GM10248 (cell line): ENCODE measurements around the gene TBX15.

Experiments
- CTCF ChIA-PET: fragments of 300-600 bp; sonication (Branson Sonifier 250); formaldehyde crosslinking; extraction: SDS; loops from one replicate; lab custom pipeline; 2021; ENCODE audit warnings: antibody characterized with exemption; lab: Yijun Ruan, JAX
- POLR2A ChIA-PET: fragments of 350-650 bp; sonication (Branson Sonifier 250); formaldehyde crosslinking; extraction: SDS; loops from one replicate; lab custom pipeline; 2020; ENCODE audit warnings: antibody characterized with exemption; lab: Yijun Ruan, JAX
- DNase-seq: peaks from one replicate; pipeline ENCODE4 v3.0.0; 2012; ENCODE audit errors: extremely low spot score
- TF ChIP-seq, protein P1 (sequence below): IDR thresholded peaks from 2 replicates; pipeline ENCODE4 v1.5.1; 2012; ENCODE audit warnings: mild to moderate bottlenecking, low read depth; ENCODE audit errors: extremely low read depth, missing control alignments, control extremely low read depth

The TBX15 gene

DNA sequence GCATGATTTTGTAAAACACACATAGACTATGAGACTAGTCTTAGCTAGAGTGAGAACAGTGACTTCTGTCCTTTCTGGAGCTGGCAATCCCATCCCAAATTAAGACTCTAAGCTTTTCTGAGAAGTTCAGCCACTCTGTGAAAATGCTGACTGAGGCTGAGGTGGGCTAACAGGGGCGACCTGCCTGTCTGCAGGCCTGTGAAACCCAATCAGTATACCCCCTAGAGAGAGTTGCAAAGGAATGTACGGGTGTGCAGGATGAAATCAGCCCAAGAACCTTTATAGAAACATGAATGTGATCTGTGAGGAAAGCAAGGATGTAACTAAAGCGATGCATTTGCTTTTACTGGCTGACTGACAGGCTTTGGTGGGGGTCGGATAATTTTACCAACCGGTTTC, 16.0 kb upstream of the TBX15 start:
- POLR2A ChIA-PET, result no interaction called here
- CTCF ChIA-PET, result interaction anchor here (1.6 kb wide), 2 partner anchors 9 to 850 kb away, joined by 3 to 4 read pairs; no protein-coding TSS in a partner anchor
- TF ChIP-seq, protein P1, sequence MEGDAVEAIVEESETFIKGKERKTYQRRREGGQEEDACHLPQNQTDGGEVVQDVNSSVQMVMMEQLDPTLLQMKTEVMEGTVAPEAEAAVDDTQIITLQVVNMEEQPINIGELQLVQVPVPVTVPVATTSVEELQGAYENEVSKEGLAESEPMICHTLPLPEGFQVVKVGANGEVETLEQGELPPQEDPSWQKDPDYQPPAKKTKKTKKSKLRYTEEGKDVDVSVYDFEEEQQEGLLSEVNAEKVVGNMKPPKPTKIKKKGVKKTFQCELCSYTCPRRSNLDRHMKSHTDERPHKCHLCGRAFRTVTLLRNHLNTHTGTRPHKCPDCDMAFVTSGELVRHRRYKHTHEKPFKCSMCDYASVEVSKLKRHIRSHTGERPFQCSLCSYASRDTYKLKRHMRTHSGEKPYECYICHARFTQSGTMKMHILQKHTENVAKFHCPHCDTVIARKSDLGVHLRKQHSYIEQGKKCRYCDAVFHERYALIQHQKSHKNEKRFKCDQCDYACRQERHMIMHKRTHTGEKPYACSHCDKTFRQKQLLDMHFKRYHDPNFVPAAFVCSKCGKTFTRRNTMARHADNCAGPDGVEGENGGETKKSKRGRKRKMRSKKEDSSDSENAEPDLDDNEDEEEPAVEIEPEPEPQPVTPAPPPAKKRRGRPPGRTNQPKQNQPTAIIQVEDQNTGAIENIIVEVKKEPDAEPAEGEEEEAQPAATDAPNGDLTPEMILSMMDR, result no peak
- DNase-seq, result no peak

DNA sequence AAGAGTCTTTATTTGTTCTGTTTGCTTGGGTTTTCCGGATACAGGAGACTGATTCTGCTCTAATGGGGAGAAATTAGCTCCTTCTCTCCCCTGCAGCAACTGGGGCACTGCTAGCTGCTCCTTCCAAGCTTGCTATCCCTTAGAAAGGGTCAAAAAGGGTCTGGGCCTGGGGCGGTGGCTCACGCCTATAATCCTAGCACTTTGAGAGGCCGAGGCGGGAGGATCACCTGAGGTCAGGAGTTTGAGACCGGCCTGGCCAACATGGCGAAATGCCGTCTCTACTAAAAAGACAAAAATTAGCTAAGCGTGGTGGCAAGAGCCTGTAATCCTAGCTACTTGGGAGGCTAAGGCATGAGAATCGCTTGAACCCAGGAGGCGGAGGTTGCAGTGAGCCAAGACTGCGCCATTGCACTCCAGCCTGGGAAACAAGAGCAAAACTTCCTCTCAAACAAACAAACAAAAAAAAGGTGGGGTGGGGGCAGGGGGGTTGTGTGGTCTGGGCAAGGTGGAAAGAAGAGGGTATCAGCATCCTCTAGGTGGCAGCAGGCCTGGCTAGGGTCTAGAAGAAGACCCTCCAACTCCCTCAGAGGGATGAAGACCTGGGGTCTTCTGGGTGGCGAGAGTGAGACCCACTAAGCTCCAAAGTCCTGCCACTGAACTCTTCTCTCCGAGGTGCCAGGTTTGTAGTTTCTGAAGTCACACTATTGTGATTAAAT, 15.4 kb upstream of the TBX15 start:
- DNase-seq, result no peak
- POLR2A ChIA-PET, result no interaction called here
- CTCF ChIA-PET, result interaction anchor here (1.6 kb wide), 2 partner anchors 8 to 849 kb away, joined by 3 to 4 read pairs; no protein-coding TSS in a partner anchor
- TF ChIP-seq, protein P1, result no peak

DNA sequence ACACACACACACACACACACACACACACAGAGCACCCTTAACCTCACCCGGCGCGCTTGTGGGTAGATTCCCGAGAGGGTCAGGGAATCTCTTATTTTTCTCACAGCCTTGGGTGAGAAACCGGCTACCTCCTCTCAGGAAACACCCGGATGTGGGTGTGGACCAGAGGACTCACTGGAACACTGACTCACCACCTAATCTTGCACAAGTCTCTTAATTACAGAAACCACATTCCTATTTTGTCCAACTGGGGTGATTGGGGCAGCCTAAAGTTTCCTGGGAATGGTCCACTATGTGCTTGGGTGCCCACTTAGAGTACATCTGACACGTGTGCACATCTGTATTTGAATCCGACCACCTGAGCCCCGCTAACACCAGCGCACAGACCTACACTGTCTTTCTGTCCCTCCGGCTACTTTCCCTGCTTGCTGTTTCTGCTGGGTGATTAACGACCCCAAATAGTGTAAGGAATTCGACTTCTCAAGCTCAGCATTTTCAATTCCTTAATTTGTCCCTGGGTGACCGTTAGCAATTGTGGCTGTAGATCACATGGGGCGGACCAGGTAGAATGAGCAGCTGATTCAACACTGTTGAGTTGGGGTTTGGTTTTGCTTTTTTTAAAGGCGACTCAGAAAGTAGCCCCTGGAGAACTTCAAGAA, 14.0 kb upstream of the TBX15 start:
- TF ChIP-seq, protein P1, result no peak
- POLR2A ChIA-PET, result no interaction called here
- no peak for DNase-seq
- CTCF ChIA-PET, result no interaction called here

DNA sequence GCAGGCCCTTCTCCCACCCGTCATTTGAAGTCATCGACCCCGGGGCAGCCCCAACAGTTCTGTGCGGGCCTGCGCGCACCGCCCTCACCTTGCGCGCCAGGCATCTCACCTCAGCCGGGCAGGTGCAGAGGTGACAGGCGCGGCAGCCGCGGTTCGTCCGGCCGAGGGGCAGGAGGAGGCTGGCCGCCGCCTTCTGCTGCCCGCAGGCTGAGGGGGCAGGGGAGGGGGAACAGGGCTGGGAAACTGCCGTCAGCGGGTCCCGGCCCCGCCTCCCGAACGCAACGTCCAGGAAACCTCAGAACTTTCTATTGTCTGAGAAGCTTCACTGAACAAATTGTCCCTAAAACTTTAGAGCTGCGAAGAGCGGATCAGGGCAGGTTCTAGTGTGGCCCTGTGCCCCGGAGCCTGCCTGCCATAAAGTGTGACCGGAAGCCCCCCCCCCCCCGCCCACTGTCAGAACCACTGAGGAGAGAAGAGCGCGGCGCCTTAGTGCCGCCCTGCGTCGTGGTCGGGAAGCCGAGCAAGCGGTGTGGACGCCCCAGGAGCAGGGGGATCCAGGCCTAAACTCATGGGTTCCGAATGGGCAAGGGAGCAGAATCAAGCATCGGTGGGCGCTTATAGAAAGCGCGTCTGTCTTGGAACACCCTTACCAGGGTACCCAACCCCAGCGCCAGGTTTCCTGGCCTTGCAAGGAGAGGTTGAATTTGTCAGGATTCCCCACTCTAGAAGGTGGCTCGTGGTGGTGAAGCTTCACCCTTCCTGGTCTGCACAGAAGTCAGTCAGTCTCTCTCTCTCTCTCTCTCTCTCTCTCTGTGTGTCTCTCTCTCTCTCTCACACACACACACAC, 13.3 kb upstream of the TBX15 start:
- TF ChIP-seq, protein P1, result no peak
- ChIA-PET POLR2A (no interaction called here), CTCF (interaction anchor here (1.2 to 1.8 kb wide), 2 partner anchors 7 to 857 kb away, joined by 3 to 10 read pairs; no protein-coding TSS in a partner anchor)
- DNase-seq, result peak; percentile 35

DNA sequence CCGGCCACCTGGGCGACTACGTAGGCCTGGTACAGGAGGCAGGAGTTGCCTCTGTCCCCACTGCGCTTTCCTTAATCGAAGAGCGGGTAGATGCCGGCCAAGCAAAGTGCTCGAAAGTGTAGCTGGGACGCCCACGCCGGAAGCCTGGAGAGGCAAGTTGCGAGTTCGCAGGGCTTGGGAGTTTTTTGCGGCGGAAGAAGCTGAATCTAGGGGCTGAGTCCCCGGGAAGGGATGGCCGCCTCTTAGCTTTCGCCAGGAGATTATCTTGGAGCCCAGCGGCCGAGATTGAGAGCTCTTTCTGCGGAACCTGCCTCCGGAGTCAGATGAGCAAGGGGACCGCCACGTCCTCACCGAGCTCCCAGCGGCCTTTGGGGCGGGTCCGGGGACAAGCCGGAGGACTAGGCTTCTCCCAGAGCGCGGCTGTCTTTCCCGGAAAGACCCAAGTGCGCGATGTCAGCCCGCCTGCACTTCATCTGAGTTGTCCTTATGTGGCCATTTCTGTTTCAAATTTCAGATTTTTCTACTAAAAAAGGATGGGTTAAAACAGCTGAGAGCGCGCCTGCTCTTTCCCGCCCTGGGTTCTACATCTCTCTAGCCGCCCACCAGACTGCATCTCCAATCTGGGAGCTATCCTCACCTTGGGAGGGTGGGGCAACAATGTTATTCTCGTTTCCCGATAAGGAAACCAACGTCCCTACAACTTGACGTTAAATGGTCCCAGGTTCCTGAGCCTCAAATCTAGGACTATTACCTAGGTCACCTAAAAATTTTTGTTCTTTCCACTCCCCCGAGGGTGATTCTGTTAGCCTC, 12.4 kb upstream of the TBX15 start:
- CTCF ChIA-PET, result interaction anchor here (1.2 to 1.8 kb wide), 2 partner anchors 8 to 856 kb away, joined by 3 to 10 read pairs; no protein-coding TSS in a partner anchor
- TF ChIP-seq, protein P1, result no peak
- POLR2A ChIA-PET, result no interaction called here
- DNase-seq, result peak; percentile 41
